ENCODE data around the gene MASP2.

GRCh38 chr1:11072216-11072917 lies 25.3 kb upstream of the MASP2 start:
- TF ChIP-seq POLR2A (IDR thresholded peaks at IDR 0.05; ENCODE audit: low read length) (no peak), GATA1 (IDR thresholded peaks at IDR 0.05; ENCODE audit: low read depth, low read length) (no peak)

All from erythroblast (primary cell).